ENCODE data around the gene TRAF3IP1.

DNA sequence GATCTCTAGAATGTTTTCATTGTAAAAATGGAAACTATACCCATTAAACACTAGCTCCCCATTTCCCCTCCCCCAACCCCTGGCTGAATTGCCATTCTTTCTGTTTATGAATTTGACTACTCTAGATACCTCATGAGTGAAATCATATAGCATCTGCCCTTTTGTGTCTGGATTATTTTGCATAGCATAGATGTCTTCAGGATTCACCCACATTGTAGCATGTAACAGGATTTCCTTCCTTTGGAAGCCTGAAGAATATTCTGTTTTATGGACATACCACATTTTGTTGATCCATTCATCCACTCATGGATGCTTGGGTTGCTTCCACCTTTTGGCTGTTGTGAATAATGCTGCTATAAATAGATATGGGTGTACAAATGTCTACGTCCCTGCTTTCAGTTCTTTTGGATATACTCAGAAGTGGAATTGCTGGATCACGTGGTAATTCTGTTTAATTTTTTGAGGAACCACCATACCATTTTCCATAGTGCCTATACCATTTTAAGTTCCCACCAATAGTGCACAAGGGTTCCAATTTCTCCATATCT, 98.8 kb downstream of the TRAF3IP1 start:
- TF ChIP-seq, protein P1, sequence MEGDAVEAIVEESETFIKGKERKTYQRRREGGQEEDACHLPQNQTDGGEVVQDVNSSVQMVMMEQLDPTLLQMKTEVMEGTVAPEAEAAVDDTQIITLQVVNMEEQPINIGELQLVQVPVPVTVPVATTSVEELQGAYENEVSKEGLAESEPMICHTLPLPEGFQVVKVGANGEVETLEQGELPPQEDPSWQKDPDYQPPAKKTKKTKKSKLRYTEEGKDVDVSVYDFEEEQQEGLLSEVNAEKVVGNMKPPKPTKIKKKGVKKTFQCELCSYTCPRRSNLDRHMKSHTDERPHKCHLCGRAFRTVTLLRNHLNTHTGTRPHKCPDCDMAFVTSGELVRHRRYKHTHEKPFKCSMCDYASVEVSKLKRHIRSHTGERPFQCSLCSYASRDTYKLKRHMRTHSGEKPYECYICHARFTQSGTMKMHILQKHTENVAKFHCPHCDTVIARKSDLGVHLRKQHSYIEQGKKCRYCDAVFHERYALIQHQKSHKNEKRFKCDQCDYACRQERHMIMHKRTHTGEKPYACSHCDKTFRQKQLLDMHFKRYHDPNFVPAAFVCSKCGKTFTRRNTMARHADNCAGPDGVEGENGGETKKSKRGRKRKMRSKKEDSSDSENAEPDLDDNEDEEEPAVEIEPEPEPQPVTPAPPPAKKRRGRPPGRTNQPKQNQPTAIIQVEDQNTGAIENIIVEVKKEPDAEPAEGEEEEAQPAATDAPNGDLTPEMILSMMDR (IDR thresholded peaks at IDR 0.05), result no peak
- TF ChIP-seq POLR2A (IDR thresholded peaks at IDR 0.05), result no peak
